HG03460 (cell line): ENCODE data around the gene LEMD1.

Experiments used
- ATAC-seq: cut with Tn5 transposase; IDR thresholded peaks from one replicate; pipeline ENCODE4 v1.9.1; 2021; ENCODE audit not compliant: unreplicated experiment

LEMD1 gene

GRCh38 chr1:205338011-205338410 lies 83.8 kb downstream of the LEMD1 start:
- no peak for ATAC-seq

- ATAC-seq: no peak
These were observed 84.4 kb downstream of the LEMD1 start for GRCh38 chr1:205337481-205337880.

GRCh38 chr1:205335692-205336091 lies 86.2 kb downstream of the LEMD1 start:
- no peak for ATAC-seq

- no peak for ATAC-seq
These were observed 89.7 kb downstream of the LEMD1 start for GRCh38 chr1:205332015-205332791.
